AG20443 (cell line): ENCODE results near the gene TTR.

Experiments used
- DNase-seq: peaks from one replicate; pipeline ENCODE4 v3.0.0; 2012; ENCODE audit warnings: low spot score, mixed read lengths

The TTR gene

GRCh38 chr18:31581498-31582197 is 10.0 kb upstream of the TTR start:
- no peak for DNase-seq

- DNase-seq: no peak
Observed at GRCh38 chr18:31583185-31583854, 8.4 kb upstream of the TTR start.

- no peak for DNase-seq
Observed at GRCh38 chr18:31585991-31586390, 5.7 kb upstream of the TTR start.

- no peak for DNase-seq
Observed at GRCh38 chr18:31586616-31587015, 5.1 kb upstream of the TTR start.

- DNase-seq: no peak
Observed at GRCh38 chr18:31587529-31587928, 4.1 kb upstream of the TTR start.

GRCh38 chr18:31590570-31590969 is 1.1 kb upstream of the TTR start:
- no peak for DNase-seq

- DNase-seq: no peak
Observed at GRCh38 chr18:31591113-31591512, 564 bp upstream of the TTR start.

GRCh38 chr18:31592506-31593157 is 955 bp downstream of the TTR start:
- DNase-seq: no peak

GRCh38 chr18:31595121-31595771 is 3.6 kb downstream of the TTR start:
- DNase-seq: no peak

GRCh38 chr18:31596081-31596872 is 4.6 kb downstream of the TTR start:
- DNase-seq: no peak

- DNase-seq: no peak
Observed at GRCh38 chr18:31598021-31598805, 6.5 kb downstream of the TTR start.

GRCh38 chr18:31603315-31603714 is 11.6 kb downstream of the TTR start:
- no peak for DNase-seq

- DNase-seq: no peak
Observed at GRCh38 chr18:31606265-31606664, 14.6 kb downstream of the TTR start.

- no peak for DNase-seq
Observed at GRCh38 chr18:31607384-31607783, 15.7 kb downstream of the TTR start.

- DNase-seq: no peak
Observed at GRCh38 chr18:31609886-31610285, 18.2 kb downstream of the TTR start.

GRCh38 chr18:31610286-31611205 is 18.9 kb downstream of the TTR start:
- no peak for DNase-seq

- no peak for DNase-seq
Observed at GRCh38 chr18:31611511-31611910, 19.8 kb downstream of the TTR start.

- DNase-seq: no peak
Observed at GRCh38 chr18:31612124-31612523, 20.4 kb downstream of the TTR start.

- DNase-seq: no peak
Observed at GRCh38 chr18:31614044-31614443, 22.4 kb downstream of the TTR start.

GRCh38 chr18:31616586-31616985 is 24.9 kb downstream of the TTR start:
- no peak for DNase-seq
